ENCODE data around the gene RTP5. TPM values are rescaled to one million over a fixed set of nuclear protein-coding genes. Genes with fewer than 3 reads are reported as not detected.

Gene RTP5
- total RNA-seq, 1 donor from 2014 or later = not detected

GRCh38 chr2:241837197-241837965 is 32.1 kb upstream of the RTP5 start:
- no peak for DNase-seq
- intact Hi-C loops (cut with micrococcal nuclease) = no loop called here
- TF ChIP-seq CTCF (IDR thresholded peaks at IDR 0.05; ENCODE audit: borderline replicate concordance) = no peak

GRCh38 chr2:241841181-241842066 is 28.1 kb upstream of the RTP5 start:
- intact Hi-C loops (cut with micrococcal nuclease) = no loop called here
- H3K27ac ChIP-seq (replicated peaks) = peak overlapping the region; percentile 74
- H3K27me3 ChIP-seq (ENCODE audit: low read depth) = no peaks in the 10 kb centered on the region
- H3K9me3 ChIP-seq (replicated peaks) = no peaks in the 10 kb centered on the region
- no peak for DNase-seq
- no peaks in the 10 kb centered on the region for H3K36me3 ChIP-seq
- H3K4me1 ChIP-seq = peaks cover 25% of the 10 kb centered on the region
- no peak for TF ChIP-seq CTCF (IDR thresholded peaks at IDR 0.05; ENCODE audit: borderline replicate concordance)
- H3K4me3 ChIP-seq = no peak overlapping the region

More at GRCh38 chr2:241837197-241837965, 32.1 kb upstream of the RTP5 start:
- Histone ChIP-seq H3K27ac (replicated peaks) (no peak overlapping the region), H3K27me3 (ENCODE audit: low read depth) (no peaks in the 10 kb centered on the region), H3K4me3 (no peak overlapping the region), H3K4me1 (peaks cover 5% of the 10 kb centered on the region), H3K9me3 (replicated peaks) (no peaks in the 10 kb centered on the region), H3K36me3 (no peaks in the 10 kb centered on the region)

- no peak for DNase-seq
- peaks cover 25% of the 10 kb centered on the region for H3K4me1 ChIP-seq
- no peaks in the 10 kb centered on the region for H3K27me3 ChIP-seq (ENCODE audit: low read depth)
- intact Hi-C loops (cut with micrococcal nuclease) = no loop called here
- peak overlapping the region; percentile 74 for H3K27ac ChIP-seq (replicated peaks)
- H3K36me3 ChIP-seq = no peaks in the 10 kb centered on the region
- no peaks in the 10 kb centered on the region for H3K9me3 ChIP-seq (replicated peaks)
- no peak overlapping the region for H3K4me3 ChIP-seq
- no peak for TF ChIP-seq CTCF (IDR thresholded peaks at IDR 0.05; ENCODE audit: borderline replicate concordance)
Observed at GRCh38 chr2:241842067-241842415, 27.5 kb upstream of the RTP5 start.

- H3K9me3 ChIP-seq (replicated peaks) = no peaks in the 10 kb centered on the region
- H3K27ac ChIP-seq (replicated peaks) = peak overlapping the region; percentile 74
- H3K4me3 ChIP-seq = peak overlapping the region; percentile 61
- no peaks in the 10 kb centered on the region for H3K36me3 ChIP-seq
- no peak for DNase-seq
- peaks cover 25% of the 10 kb centered on the region for H3K4me1 ChIP-seq
- no peak for TF ChIP-seq CTCF (IDR thresholded peaks at IDR 0.05; ENCODE audit: borderline replicate concordance)
- intact Hi-C loops (cut with micrococcal nuclease) = no loop called here
- no peaks in the 10 kb centered on the region for H3K27me3 ChIP-seq (ENCODE audit: low read depth)
Observed at GRCh38 chr2:241842620-241843211, 26.8 kb upstream of the RTP5 start.

GRCh38 chr2:241843321-241844065 is 26.0 kb upstream of the RTP5 start:
- intact Hi-C loops (cut with micrococcal nuclease) = no loop called here
- TF ChIP-seq CTCF (IDR thresholded peaks at IDR 0.05; ENCODE audit: borderline replicate concordance) = no peak
- H3K27me3 ChIP-seq (ENCODE audit: low read depth) = no peaks in the 10 kb centered on the region
- no peak for DNase-seq
- peak overlapping the region; percentile 61 for H3K4me3 ChIP-seq
- peaks cover 25% of the 10 kb centered on the region for H3K4me1 ChIP-seq
- H3K9me3 ChIP-seq (replicated peaks) = no peaks in the 10 kb centered on the region
- H3K36me3 ChIP-seq = no peaks in the 10 kb centered on the region
- H3K27ac ChIP-seq (replicated peaks) = peak overlapping the region; percentile 74
